Mucosa of descending colon (tissue), 3 donors: ENCODE data around the gene OSBPL2. TPM values are rescaled to one million over a fixed set of nuclear protein-coding genes. Genes with fewer than 3 reads are reported as not detected.

ENCODE experiments used
- ATAC-seq: fragments of 200-7000 bp; cut with Tn5 transposase; one replicate; pipeline ENCODE4 v1.9.1; 2020; ENCODE audit warnings: mild to moderate bottlenecking, moderate library complexity
- DNase-seq, 3 donors: peaks; one replicate each; pipeline ENCODE4 v3.0.0-alpha.2; 2020
- H3K36me3 ChIP-seq: fragments of 200-600 bp; one replicate; pipeline ENCODE4 v1.8.0; 2021; ENCODE audit warnings: low read depth, mild to moderate bottlenecking
- H3K4me1 ChIP-seq: fragments of 200-600 bp; one replicate; pipeline ENCODE4 v1.8.0; 2021; ENCODE audit warnings: low read depth, mild to moderate bottlenecking
- H3K4me3 ChIP-seq: fragments of 200-600 bp; one replicate; pipeline ENCODE4 v1.8.0; 2021; ENCODE audit warnings: mild to moderate bottlenecking
- H3K9me3 ChIP-seq: fragments of 200-600 bp; one replicate; pipeline ENCODE4 v1.8.0; 2021; ENCODE audit warnings: mild to moderate bottlenecking
- CTCF ChIP-seq: fragments of 200-600 bp; IDR thresholded peaks from one replicate; pipeline ENCODE4 v1.8.0; 2022; ENCODE audit warnings: antibody characterized with exemption, mild to moderate bottlenecking
- intact Hi-C, 2 donors: fragments of 100-400 bp; cut with DNase I in 1 of 2; cut with micrococcal nuclease in 1 of 2; formaldehyde crosslinking; loops; one replicate each; pipeline versions ENCODE4 v1.11.0 to v1.11.1; 2022; cut with DNase I, micrococcal nuclease
- total RNA-seq, 3 donors: library from RNA; stranded (reverse); fragmentation: NEBNext Ultra II Directional in 2 of 3; extraction: Animal tissue kit (Norgen Biotek cat#: 25700) in 2 of 3; gene quantifications; one replicate each; pipeline versions ENCODE4 v1.2.1 to v1.2.4, GENCODE V29; 2021 to 2023
- donor health status: DM: no; HTN: no; CAD: no; lungs with moderate emphysema.
- donor health status: DM: no; HTN: no; CAD: no.
- donor health status: DM: no; HTN: yes; CAD: no.

Gene OSBPL2
- total RNA-seq, 3 donors from 2014 or later, result 87.0 to 111 (median 91.6) TPM

DNA sequence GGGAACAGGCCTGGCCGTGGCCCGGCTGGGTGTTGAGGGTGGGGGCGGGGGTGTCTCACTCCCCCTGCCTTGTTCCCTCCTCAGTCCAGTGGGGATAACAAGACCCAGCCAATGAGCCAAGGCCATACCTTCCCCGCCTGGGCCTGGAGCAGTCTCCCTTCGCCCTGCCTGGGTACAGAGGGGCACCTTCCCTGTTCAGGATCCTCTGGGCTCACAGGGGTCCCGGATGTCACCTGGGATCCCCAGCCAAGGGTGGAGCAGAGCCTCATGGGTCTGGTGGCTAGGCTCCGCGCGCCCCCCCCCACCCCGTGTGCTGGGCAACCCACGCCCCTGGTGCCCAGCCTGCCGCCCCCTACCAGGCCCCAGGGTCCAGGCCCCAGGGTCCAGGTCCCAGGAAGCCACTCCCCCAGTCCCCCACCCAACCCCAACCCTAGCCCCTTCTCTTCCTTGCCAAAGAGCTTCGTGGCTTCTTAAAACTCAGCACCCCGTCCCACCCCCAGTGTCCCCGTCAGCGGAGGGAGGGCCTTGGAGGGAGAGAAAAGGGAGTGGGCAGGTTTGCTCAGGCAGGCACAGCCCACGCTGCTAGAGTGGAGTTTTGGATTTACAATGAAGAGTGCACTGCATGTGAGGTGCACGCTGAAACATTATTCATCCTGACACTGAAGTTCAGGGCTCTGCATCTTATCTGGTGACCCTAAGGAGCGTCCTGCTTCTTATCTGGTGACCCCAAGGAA lies 30.1 kb upstream of the OSBPL2 start:
- Histone ChIP-seq H3K36me3 (no peaks in the 10 kb centered on the region), H3K4me1 (no peaks in the 10 kb centered on the region), H3K9me3 (no peaks in the 10 kb centered on the region), H3K4me3 (no peak overlapping the region)
- intact Hi-C loops, result no loop called here
- ATAC-seq, result no peak
- DNase-seq, result peak in 1 of 3 donors; percentile 32
- no peak for TF ChIP-seq CTCF

DNA sequence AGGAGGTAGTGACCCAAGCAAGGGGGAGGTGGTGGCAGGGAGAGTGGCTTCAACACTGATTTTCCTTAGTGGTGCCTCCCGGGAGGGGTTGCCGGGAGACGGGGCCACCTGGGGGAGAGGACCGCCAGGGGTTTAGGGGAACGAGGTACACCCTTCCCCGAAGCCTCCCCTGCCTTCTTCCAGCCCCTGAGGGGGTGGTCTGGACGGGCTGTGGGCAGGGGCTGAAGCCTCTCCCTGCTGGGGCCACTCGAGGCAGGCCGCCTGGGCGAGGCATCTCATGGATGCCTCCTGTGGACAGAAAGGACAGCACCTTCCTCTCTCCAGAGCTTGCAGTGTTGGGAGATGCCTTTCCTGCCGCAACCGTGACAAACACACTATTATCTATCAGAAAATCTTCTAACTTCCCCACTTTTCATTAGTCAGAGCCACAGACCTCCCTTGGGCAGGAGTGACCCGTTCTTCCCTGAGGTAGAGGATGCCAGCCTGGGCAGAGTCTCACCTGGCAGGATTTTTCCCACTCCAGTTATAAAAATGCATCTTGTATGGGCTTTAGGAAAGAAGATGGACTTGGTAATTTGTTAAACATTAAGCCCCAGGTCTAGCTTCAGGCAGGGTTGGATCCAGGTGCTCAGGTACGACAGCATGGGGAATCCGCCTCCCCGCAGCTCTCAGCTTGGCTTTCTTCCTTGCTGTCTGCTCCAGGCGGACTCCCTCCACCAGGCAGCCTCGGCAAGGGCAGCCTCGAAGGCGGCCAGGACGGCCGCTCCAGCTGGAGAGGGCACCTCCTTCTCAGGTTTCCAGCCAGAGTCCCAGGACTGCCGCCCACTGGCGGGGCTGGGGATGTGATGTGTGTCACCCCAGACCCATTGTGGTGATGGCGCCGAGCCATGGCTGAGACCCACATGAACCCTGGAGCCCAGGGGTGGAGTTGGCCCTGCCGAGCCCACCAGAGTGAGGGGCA lies 29.2 kb upstream of the OSBPL2 start:
- H3K36me3 ChIP-seq, result no peaks in the 10 kb centered on the region
- ATAC-seq, result no peak
- peak in 1 of 3 donors; percentile 48 for DNase-seq
- intact Hi-C loops, result no loop called here
- H3K9me3 ChIP-seq, result no peaks in the 10 kb centered on the region
- TF ChIP-seq CTCF, result no peak
- H3K4me3 ChIP-seq, result no peak overlapping the region
- no peaks in the 10 kb centered on the region for H3K4me1 ChIP-seq

GRCh38 chr20:62209850-62210495 lies 28.3 kb upstream of the OSBPL2 start:
- ATAC-seq (no peak), DNase-seq (peak in 1 of 3 donors; percentile 27)
- H3K4me1 ChIP-seq, result no peaks in the 10 kb centered on the region
- no peaks in the 10 kb centered on the region for H3K36me3 ChIP-seq
- TF ChIP-seq CTCF, result no peak
- H3K4me3 ChIP-seq, result no peak overlapping the region
- H3K9me3 ChIP-seq, result no peaks in the 10 kb centered on the region
- intact Hi-C loops, result no loop called here

GRCh38 chr20:62210496-62210855 lies 27.8 kb upstream of the OSBPL2 start:
- intact Hi-C loops, result no loop called here
- ATAC-seq, result no peak
- no peak for TF ChIP-seq CTCF
- DNase-seq, result peak in 1 of 3 donors; percentile 31
- Histone ChIP-seq H3K9me3 (no peaks in the 10 kb centered on the region), H3K4me1 (no peaks in the 10 kb centered on the region), H3K4me3 (no peak overlapping the region), H3K36me3 (no peaks in the 10 kb centered on the region)

DNA sequence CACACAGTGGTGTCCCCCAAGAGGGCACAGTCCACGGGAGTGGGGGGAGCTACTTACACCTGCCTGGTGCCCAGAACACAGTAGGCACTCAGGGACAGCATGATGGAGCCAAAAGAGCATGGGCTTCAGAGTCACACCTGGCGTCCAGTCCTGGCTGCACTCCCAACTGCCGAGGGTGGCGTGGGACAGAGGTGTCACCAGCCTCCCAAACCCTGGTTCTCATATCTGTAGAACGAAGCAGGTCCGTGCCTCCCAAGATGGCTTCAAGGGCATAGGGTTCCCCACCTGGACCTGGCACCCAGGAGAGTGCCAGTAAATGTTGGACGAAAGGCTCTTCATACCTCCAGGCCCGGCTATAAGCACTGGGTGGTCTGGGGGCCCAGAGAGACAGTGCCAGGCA lies 27.1 kb upstream of the OSBPL2 start:
- no peaks in the 10 kb centered on the region for H3K4me1 ChIP-seq

More for the DNA sequence above, 27.1 kb upstream of the OSBPL2 start:
- no peaks in the 10 kb centered on the region for H3K36me3 ChIP-seq
- no peaks in the 10 kb centered on the region for H3K9me3 ChIP-seq
- H3K4me3 ChIP-seq, result no peak overlapping the region
- intact Hi-C loops, result no loop called here
- TF ChIP-seq CTCF, result no peak
- DNase-seq, result no peak
- no peak for ATAC-seq
